IMR-90 (cell line): Measurements from ENCODE around the gene MBD2.

ENCODE experiments used
- BHLHE40 ChIP-seq: fragments of 150-350 bp; IDR thresholded peaks from 2 replicates; pipeline ENCODE4 v1.6.1; 2016; ENCODE audit warnings: mild to moderate bottlenecking, low read depth, low read length
- CEBPB ChIP-seq: IDR thresholded peaks from 2 replicates; pipeline ENCODE4 v1.6.1; 2012; ENCODE audit warnings: low read depth, low read length, improper control_type of control experiment
- CTCF ChIP-seq: conservative IDR thresholded peaks from 2 replicates; pipeline ENCODE4 v1.5.1; 2012; ENCODE audit warnings: mild to moderate bottlenecking, low read depth, low read length, improper control_type of control experiment
- MAFK ChIP-seq: IDR thresholded peaks from 2 replicates; pipeline ENCODE4 v1.6.1; 2012; ENCODE audit warnings: low read depth, low read length, improper control_type of control experiment
- MAZ ChIP-seq: IDR thresholded peaks from 2 replicates; pipeline ENCODE4 v1.6.1; 2012; ENCODE audit warnings: low read depth, mild to moderate bottlenecking, low read length, improper control_type of control experiment, moderate library complexity, borderline replicate concordance
- MXI1 ChIP-seq: IDR thresholded peaks from 2 replicates; pipeline ENCODE4 v1.6.1; 2012; ENCODE audit warnings: low read depth, mild to moderate bottlenecking, low read length, moderate library complexity, borderline replicate concordance
- NFE2L2 ChIP-seq: fragments of 150-350 bp; IDR thresholded peaks from 2 replicates; pipeline ENCODE4 v1.6.1; 2016; ENCODE audit warnings: low read depth, mild to moderate bottlenecking, low read length
- POLR2A ChIP-seq: IDR thresholded peaks from 2 replicates; pipeline ENCODE4 v1.6.1; 2012; ENCODE audit warnings: mild to moderate bottlenecking, low read depth, low read length
- RAD21 ChIP-seq: IDR thresholded peaks from 2 replicates; pipeline ENCODE4 v1.6.1; 2012; ENCODE audit warnings: low read length, improper control_type of control experiment
- RCOR1 ChIP-seq: IDR thresholded peaks from 2 replicates; pipeline ENCODE4 v1.6.1; 2012; ENCODE audit warnings: mild to moderate bottlenecking, low read length, improper control_type of control experiment; ENCODE audit not compliant: insufficient replicate concordance
- SMC3 ChIP-seq: fragments of 150-350 bp; IDR thresholded peaks from 2 replicates; pipeline ENCODE4 v1.6.1; 2016; ENCODE audit warnings: low read depth, mild to moderate bottlenecking, antibody characterized with exemption, low read length, moderate library complexity
- USF2 ChIP-seq: fragments of 150-350 bp; IDR thresholded peaks from 2 replicates; pipeline ENCODE4 v1.6.1; 2017; ENCODE audit warnings: mild to moderate bottlenecking, antibody characterized with exemption, low read length, low read depth

DNA sequence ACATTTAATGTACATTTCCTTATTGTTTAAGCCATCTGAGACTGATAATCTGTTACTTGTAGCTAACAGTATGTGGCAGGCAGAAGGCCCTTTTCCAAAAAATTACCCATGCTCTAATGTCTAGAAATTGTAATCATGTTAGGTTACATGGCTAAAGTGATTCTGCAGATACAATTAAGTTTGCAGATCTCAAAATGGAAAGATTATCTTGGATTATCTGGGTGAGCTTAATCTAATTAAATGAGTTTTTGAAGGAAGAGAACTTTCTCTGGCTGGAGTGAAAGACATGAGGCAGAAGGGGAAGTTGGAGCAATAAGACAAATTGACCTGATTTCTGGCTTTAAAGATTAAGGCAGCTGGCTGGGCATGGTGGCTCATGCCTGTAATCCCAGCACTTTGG is 76.3 kb downstream of the MBD2 start:
- no peak for TF ChIP-seq CEBPB
- no peak for TF ChIP-seq RAD21
- TF ChIP-seq CTCF: no peak
- no peak for TF ChIP-seq BHLHE40
- no peak for TF ChIP-seq POLR2A
- no peak for TF ChIP-seq NFE2L2
- TF ChIP-seq SMC3: no peak
- TF ChIP-seq USF2: no peak
- no peak for TF ChIP-seq RCOR1
- no peak for TF ChIP-seq MAZ
- no peak for TF ChIP-seq MAFK
- no peak for TF ChIP-seq MXI1
